Fibroblast of lung (primary cell): ENCODE measurements around the gene XCR1.

Experiments
- EZH2 ChIP-seq: IDR thresholded peaks from 2 replicates; pipeline ENCODE4 v1.5.1; 2012; ENCODE audit warnings: low read length, control low read depth, mild to moderate bottlenecking; ENCODE audit errors: missing control alignments
- TF ChIP-seq, protein P1 (sequence below), 2 donors: IDR thresholded peaks in 1 of 2; conservative IDR thresholded peaks in 1 of 2; 1 replicate in 1 of 2; 2 replicates in 1 of 2; pipeline ENCODE4 v1.5.1; 2011 to 2012; ENCODE audit warnings: low read length in 2 of 2, control low read depth in 1 of 2, inconsistent platforms in 1 of 2, low read depth in 1 of 2, mild to moderate bottlenecking in 1 of 2

- TF ChIP-seq, protein P1, sequence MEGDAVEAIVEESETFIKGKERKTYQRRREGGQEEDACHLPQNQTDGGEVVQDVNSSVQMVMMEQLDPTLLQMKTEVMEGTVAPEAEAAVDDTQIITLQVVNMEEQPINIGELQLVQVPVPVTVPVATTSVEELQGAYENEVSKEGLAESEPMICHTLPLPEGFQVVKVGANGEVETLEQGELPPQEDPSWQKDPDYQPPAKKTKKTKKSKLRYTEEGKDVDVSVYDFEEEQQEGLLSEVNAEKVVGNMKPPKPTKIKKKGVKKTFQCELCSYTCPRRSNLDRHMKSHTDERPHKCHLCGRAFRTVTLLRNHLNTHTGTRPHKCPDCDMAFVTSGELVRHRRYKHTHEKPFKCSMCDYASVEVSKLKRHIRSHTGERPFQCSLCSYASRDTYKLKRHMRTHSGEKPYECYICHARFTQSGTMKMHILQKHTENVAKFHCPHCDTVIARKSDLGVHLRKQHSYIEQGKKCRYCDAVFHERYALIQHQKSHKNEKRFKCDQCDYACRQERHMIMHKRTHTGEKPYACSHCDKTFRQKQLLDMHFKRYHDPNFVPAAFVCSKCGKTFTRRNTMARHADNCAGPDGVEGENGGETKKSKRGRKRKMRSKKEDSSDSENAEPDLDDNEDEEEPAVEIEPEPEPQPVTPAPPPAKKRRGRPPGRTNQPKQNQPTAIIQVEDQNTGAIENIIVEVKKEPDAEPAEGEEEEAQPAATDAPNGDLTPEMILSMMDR (conservative IDR thresholded peaks at IDR 0.05 in 1 of 2, IDR thresholded peaks at IDR 0.05 in 1 of 2; ENCODE audit: low read depth in 1 of 2, low read length in 2 of 2): no peak
- TF ChIP-seq EZH2: no peak
Observed at GRCh38 chr3:46057716-46058115, 30.4 kb upstream of the XCR1 start.
